ENCODE results near the gene RHBDF1. TPM values are rescaled to one million over a fixed set of nuclear protein-coding genes. Genes with fewer than 3 reads are reported as not detected.

RHBDF1 gene
- polyA plus RNA-seq, 1 of the 3 experiments (the other 2 are of a cell fraction) = 54.1 TPM

GRCh38 chr16:56231-56927, 16.1 kb downstream of the RHBDF1 start:
- no peak for DNase-seq
- Histone ChIP-seq H2AFZ (ENCODE audit: low read depth) (no peak overlapping the region), H3F3A (replicated peaks; ENCODE audit: insufficient read depth) (peaks cover 8% of the 10 kb centered on the region), H3K4me3 (ENCODE audit: low read depth in 2 of 2, low read length in 1 of 2) (no peak overlapping the region), H3K36me3 (replicated peaks in 1 of 2; ENCODE audit: control insufficient read depth in 1 of 2, insufficient read depth in 2 of 2, low read length in 1 of 2) (peaks cover 8 to 57% of the 10 kb centered on the region in 2 experiments), H3K9me3 (no peaks in the 10 kb centered on the region), H3K9ac (no peak overlapping the region), H3K4me2 (no peak overlapping the region), H3K27ac (ENCODE audit: low read depth in 2 of 2, low read length in 1 of 2) (no peak overlapping the region), H3K27me3 (ENCODE audit: insufficient read depth) (no peaks in the 10 kb centered on the region), H3K4me1 (ENCODE audit: control insufficient read depth in 1 of 2, insufficient read depth in 2 of 2, low read depth in 1 of 2, low read length in 1 of 2) (peaks cover 3 to 7% of the 10 kb centered on the region in 2 experiments; a peak in 1 of 4 replicates), H3K79me2 (ENCODE audit: insufficient read depth) (peaks cover 26% of the 10 kb centered on the region), H3K9me2 (no peaks in the 10 kb centered on the region), H4K20me1 (ENCODE audit: insufficient read depth) (no peaks in the 10 kb centered on the region)
- POLR2A ChIA-PET = no interaction called here
- CTCF ChIA-PET = interaction anchor here (3.0 to 21.2 kb wide), 2 partner anchors 9 to 39 kb away, joined by 30 to 793 read pairs; no protein-coding TSS in a partner anchor
- WGBS (ENCODE audit: low lambda C conversion rate) = 91% methylated on average over 9 of the region's 17 CpGs
- TF ChIP-seq, protein P1, sequence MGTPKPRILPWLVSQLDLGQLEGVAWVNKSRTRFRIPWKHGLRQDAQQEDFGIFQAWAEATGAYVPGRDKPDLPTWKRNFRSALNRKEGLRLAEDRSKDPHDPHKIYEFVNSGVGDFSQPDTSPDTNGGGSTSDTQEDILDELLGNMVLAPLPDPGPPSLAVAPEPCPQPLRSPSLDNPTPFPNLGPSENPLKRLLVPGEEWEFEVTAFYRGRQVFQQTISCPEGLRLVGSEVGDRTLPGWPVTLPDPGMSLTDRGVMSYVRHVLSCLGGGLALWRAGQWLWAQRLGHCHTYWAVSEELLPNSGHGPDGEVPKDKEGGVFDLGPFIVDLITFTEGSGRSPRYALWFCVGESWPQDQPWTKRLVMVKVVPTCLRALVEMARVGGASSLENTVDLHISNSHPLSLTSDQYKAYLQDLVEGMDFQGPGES (IDR thresholded peaks at IDR 0.05; ENCODE audit: low read depth, low read length) = no peak
- TF ChIP-seq MAX (IDR thresholded peaks at IDR 0.05; ENCODE audit: low read depth) = no peak
- no peak for TF ChIP-seq EP300 (IDR thresholded peaks at IDR 0.05; ENCODE audit: borderline replicate concordance in 1 of 2, low read depth in 1 of 2, low read length in 1 of 2)
- TF ChIP-seq USF2 (IDR thresholded peaks at IDR 0.05; ENCODE audit: borderline replicate concordance, low read depth, low read length) = no peak
- no peak for TF ChIP-seq GATA2 (CRISPR knock-in tag; IDR thresholded peaks at IDR 0.05)
- TF ChIP-seq SMC3 (IDR thresholded peaks at IDR 0.05; ENCODE audit: low read depth, low read length) = no peak
- TF ChIP-seq YY1 (IDR thresholded peaks at IDR 0.05; ENCODE audit: low read depth) = no peak

DNA sequence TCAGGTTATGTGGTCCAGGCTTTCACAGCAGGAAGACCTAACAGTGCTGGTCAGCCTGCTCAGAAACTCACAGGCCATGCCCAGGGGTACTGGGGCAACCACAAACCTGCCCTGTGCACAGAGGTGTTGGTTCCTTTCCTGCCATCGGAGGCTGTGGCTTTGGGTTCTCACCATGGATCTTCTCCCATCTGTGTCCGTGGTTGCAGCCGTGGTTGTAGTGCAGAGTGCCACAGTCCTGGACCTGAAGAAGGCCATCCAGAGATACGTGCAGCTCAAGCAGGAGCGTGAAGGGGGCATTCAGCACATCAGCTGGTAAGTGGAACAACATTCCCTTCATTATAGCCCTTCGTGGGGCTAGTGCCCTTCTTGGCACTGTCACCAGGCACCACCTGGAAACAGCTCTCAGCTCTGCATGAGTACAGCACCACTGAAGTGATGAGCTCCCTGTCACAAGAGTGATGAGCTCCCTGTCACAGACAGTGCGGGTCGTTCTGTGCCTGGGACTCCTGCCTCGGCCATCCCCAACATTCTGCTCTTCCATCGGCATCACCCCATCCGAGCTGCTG, 16.8 kb downstream of the RHBDF1 start:
- H3K9me3 ChIP-seq = no peaks in the 10 kb centered on the region
- no peaks in the 10 kb centered on the region for H3K27me3 ChIP-seq (ENCODE audit: insufficient read depth)
- H3K79me2 ChIP-seq (ENCODE audit: insufficient read depth) = peaks cover 33% of the 10 kb centered on the region
- no peak overlapping the region for H2AFZ ChIP-seq (ENCODE audit: low read depth)
- H3K9me2 ChIP-seq = no peaks in the 10 kb centered on the region
- H3K36me3 ChIP-seq (replicated peaks in 1 of 2; ENCODE audit: control insufficient read depth in 1 of 2, insufficient read depth in 2 of 2, low read length in 1 of 2) = peaks cover 8 to 53% of the 10 kb centered on the region in 2 experiments
- CTCF ChIA-PET = interaction anchor here (3.0 to 21.2 kb wide), 2 partner anchors 10 to 39 kb away, joined by 30 to 793 read pairs; no protein-coding TSS in a partner anchor
- H4K20me1 ChIP-seq (ENCODE audit: insufficient read depth) = no peaks in the 10 kb centered on the region
- TF ChIP-seq MXI1 (IDR thresholded peaks at IDR 0.05; ENCODE audit: low read depth, low read length) (no peak), NRF1 (IDR thresholded peaks at IDR 0.05; ENCODE audit: low read depth, low read length) (no peak), RAD21 (IDR thresholded peaks at IDR 0.05; ENCODE audit: low read length) (no peak), CTCF (IDR thresholded peaks at IDR 0.05) (no peak), SMC3 (IDR thresholded peaks at IDR 0.05; ENCODE audit: low read depth, low read length) (no peak), FOSL2 (IDR thresholded peaks at IDR 0.05; ENCODE audit: borderline replicate concordance, low read depth) (no peak), RCOR1 (IDR thresholded peaks at IDR 0.05; ENCODE audit: low read length) (no peak), EP300 (IDR thresholded peaks at IDR 0.05; ENCODE audit: borderline replicate concordance in 1 of 2, low read depth in 1 of 2, low read length in 1 of 2) (no peak), TAF1 (IDR thresholded peaks at IDR 0.05; ENCODE audit: borderline replicate concordance, low read depth, low read length) (no peak), RXRA (IDR thresholded peaks at IDR 0.05; ENCODE audit: borderline replicate concordance, low read depth) (no peak), GABPA (IDR thresholded peaks at IDR 0.05; ENCODE audit: low read depth) (no peak), RFX5 (IDR thresholded peaks at IDR 0.05; ENCODE audit: low read length) (no peak), FOXJ3 (CRISPR knock-in tag; IDR thresholded peaks at IDR 0.05) (no peak)
- TF ChIP-seq, protein P1 (IDR thresholded peaks at IDR 0.05; ENCODE audit: low read depth, low read length) = no peak
- 98% methylated on average over 9 of the region's 11 CpGs for WGBS (ENCODE audit: low lambda C conversion rate)
- no peak for DNase-seq
- H3K27ac ChIP-seq (ENCODE audit: low read depth in 2 of 2, low read length in 1 of 2) = no peak overlapping the region
- H3K4me3 ChIP-seq (ENCODE audit: low read depth in 2 of 2, low read length in 1 of 2) = no peak overlapping the region
- no peak overlapping the region for H3K9ac ChIP-seq
- peaks cover 3 to 9% of the 10 kb centered on the region in 2 experiments; a peak in 1 of 4 replicates for H3K4me1 ChIP-seq (ENCODE audit: control insufficient read depth in 1 of 2, insufficient read depth in 2 of 2, low read depth in 1 of 2, low read length in 1 of 2)
- no peak overlapping the region for H3K4me2 ChIP-seq
- POLR2A ChIA-PET = no interaction called here
- peaks cover 8% of the 10 kb centered on the region for H3F3A ChIP-seq (replicated peaks; ENCODE audit: insufficient read depth)

Measured in SK-N-SH (cell line).